Measurements from ENCODE around the gene PELO.

The PELO gene

GRCh38 chr5:52800394-52801213, 12.9 kb downstream of the PELO start (continued):
- no peak for TF ChIP-seq YY2 (tag by site-specific recombination; IDR thresholded peaks at IDR 0.05)
- TF ChIP-seq ZNF624 (tag by site-specific recombination; IDR thresholded peaks at IDR 0.05): no peak
- TF ChIP-seq ZBTB8A (tag by site-specific recombination; IDR thresholded peaks at IDR 0.05): 0 out of 2 replicates have a peak, but pooled peaks have one; percentile 33
- no peak for TF ChIP-seq TSHZ1 (tag by site-specific recombination; IDR thresholded peaks at IDR 0.05; ENCODE audit: borderline replicate concordance)
- TF ChIP-seq ZNF433 (tag by site-specific recombination; IDR thresholded peaks at IDR 0.05; ENCODE audit: low read depth): no peak
- peak; percentile 74 for TF ChIP-seq ZFP37 (tag by site-specific recombination; IDR thresholded peaks at IDR 0.05)
- TF ChIP-seq ZNF23 (tag by site-specific recombination; IDR thresholded peaks at IDR 0.05; ENCODE audit: borderline replicate concordance): no peak
- peak; percentile 83 for TF ChIP-seq ZFHX2 (tag by site-specific recombination; conservative IDR thresholded peaks at IDR 0.05)
- peak; percentile 86; the same call in 1 of the 2 replicates for TF ChIP-seq ZBTB6 (tag by site-specific recombination; IDR thresholded peaks at IDR 0.05)
- no peak for TF ChIP-seq PATZ1 (tag by site-specific recombination; IDR thresholded peaks at IDR 0.05)
- no peak for TF ChIP-seq ZNF580 (tag by site-specific recombination; IDR thresholded peaks at IDR 0.05)
- no peak for TF ChIP-seq ZNF514 (tag by site-specific recombination; IDR thresholded peaks at IDR 0.05)
- TF ChIP-seq ZNF777 (tag by site-specific recombination; IDR thresholded peaks at IDR 0.05; ENCODE audit: borderline replicate concordance): no peak
- 0 out of 2 replicates have a peak, but pooled peaks have one; percentile 10 for TF ChIP-seq ZNF629 (tag by site-specific recombination; IDR thresholded peaks at IDR 0.05)
- TF ChIP-seq ZNF221 (tag by site-specific recombination; IDR thresholded peaks at IDR 0.05; ENCODE audit: borderline replicate concordance): no peak
- no peak for TF ChIP-seq ZNF398 (tag by site-specific recombination; IDR thresholded peaks at IDR 0.05)
- TF ChIP-seq ZNF510 (tag by site-specific recombination; IDR thresholded peaks at IDR 0.05; ENCODE audit: insufficient replicate concordance): no peak
- no peak for TF ChIP-seq ZNF707 (tag by site-specific recombination; IDR thresholded peaks at IDR 0.05)

Measured in HEK293 (cell line).